Liver (tissue), 9 donors: ENCODE data around the gene TBC1D1. TPM values are rescaled to one million over a fixed set of nuclear protein-coding genes. Genes with fewer than 3 reads are reported as not detected.

Experiments used
- DNase-seq: peaks from one replicate; pipeline ENCODE4 v3.0.0-alpha.2; 2017; ENCODE audit warnings: low spot score
- H3K27ac ChIP-seq, 2 donors: one replicate each; pipeline ENCODE4 v1.7.0; 2013; ENCODE audit warnings: inconsistent platforms in 2 of 2, low read length in 2 of 2, control low read depth in 1 of 2, low read depth in 1 of 2, mild to moderate bottlenecking in 1 of 2
- H3K27me3 ChIP-seq, 4 donors: one replicate each; pipeline versions ENCODE4 v1.6.1 to v1.7.0; 2013; ENCODE audit warnings: low read length in 3 of 4, inconsistent platforms in 1 of 4, mild to moderate bottlenecking in 1 of 4, moderate library complexity in 1 of 4; ENCODE audit not compliant: control insufficient read depth in 4 of 4, insufficient read depth in 4 of 4
- H3K36me3 ChIP-seq, 4 donors: one replicate each; pipeline versions ENCODE4 v1.6.1 to v1.7.0; 2013; ENCODE audit warnings: low read length in 3 of 4, mild to moderate bottlenecking in 3 of 4, low read depth in 1 of 4, moderate library complexity in 1 of 4; ENCODE audit not compliant: control insufficient read depth in 4 of 4, insufficient read depth in 3 of 4
- H3K4me1 ChIP-seq, 4 donors: one replicate each; pipeline versions ENCODE4 v1.6.1 to v1.7.0; 2013; ENCODE audit warnings: low read length in 3 of 4, mild to moderate bottlenecking in 3 of 4, moderate library complexity in 1 of 4; ENCODE audit not compliant: control insufficient read depth in 4 of 4, insufficient read depth in 4 of 4
- H3K4me3 ChIP-seq, 3 donors: one replicate each; pipeline versions ENCODE4 v1.6.1 to v1.7.0; 2013; ENCODE audit warnings: low read length in 3 of 3, control low read depth in 1 of 3, low read depth in 1 of 3, mild to moderate bottlenecking in 1 of 3
- H3K9ac ChIP-seq, 2 donors: one replicate each; pipeline ENCODE4 v1.7.0; 2013; ENCODE audit warnings: low read length in 2 of 2, mild to moderate bottlenecking in 2 of 2, moderate library complexity in 2 of 2, control low read depth in 1 of 2, low read depth in 1 of 2
- H3K9me3 ChIP-seq, 4 donors: one replicate each; pipeline versions ENCODE4 v1.6.1 to v1.7.0; 2013; ENCODE audit warnings: low read length in 3 of 4; ENCODE audit not compliant: control insufficient read depth in 4 of 4
- EGR1 ChIP-seq, 2 donors: IDR thresholded peaks; 2 replicates each; pipeline ENCODE4 v1.6.1; 2016 to 2018; ENCODE audit warnings: antibody characterized with exemption in 2 of 2, low read depth in 2 of 2
- FOXA1 ChIP-seq: IDR thresholded peaks from 2 replicates; pipeline ENCODE4 v1.6.1; 2016; ENCODE audit warnings: antibody characterized with exemption
- FOXA2 ChIP-seq: IDR thresholded peaks from 2 replicates; pipeline ENCODE4 v1.6.1; 2016; ENCODE audit warnings: antibody characterized with exemption
- GABPA ChIP-seq, 2 donors: IDR thresholded peaks in 1 of 2; conservative IDR thresholded peaks in 1 of 2; 2 replicates each; pipeline ENCODE4 v1.6.1; 2016; ENCODE audit warnings: antibody characterized with exemption in 2 of 2, mild to moderate bottlenecking in 1 of 2, moderate library complexity in 1 of 2
- HNF4A ChIP-seq, 2 donors: conservative IDR thresholded peaks; 2 replicates each; pipeline ENCODE4 v1.6.1; 2016; ENCODE audit warnings: antibody characterized with exemption in 2 of 2, mild to moderate bottlenecking in 2 of 2
- HNF4G ChIP-seq: IDR thresholded peaks from 2 replicates; pipeline ENCODE4 v1.6.1; 2016; ENCODE audit warnings: antibody characterized with exemption
- JUND ChIP-seq, 2 donors: IDR thresholded peaks; 2 replicates each; pipeline ENCODE4 v1.6.1; 2016; ENCODE audit warnings: antibody characterized with exemption in 2 of 2
- MAX ChIP-seq: IDR thresholded peaks from 2 replicates; pipeline ENCODE4 v1.6.1; 2016; ENCODE audit warnings: antibody characterized with exemption
- NR2F2 ChIP-seq: IDR thresholded peaks from 2 replicates; pipeline ENCODE4 v1.6.1; 2016; ENCODE audit warnings: antibody characterized with exemption
- RAD21 ChIP-seq, 2 donors: IDR thresholded peaks; 2 replicates each; pipeline ENCODE4 v1.6.1; 2016; ENCODE audit warnings: antibody characterized with exemption in 2 of 2, mild to moderate bottlenecking in 2 of 2
- RXRA ChIP-seq, 2 donors: IDR thresholded peaks; 2 replicates each; pipeline ENCODE4 v1.6.1; 2017 to 2018; ENCODE audit warnings: antibody characterized with exemption in 2 of 2, mild to moderate bottlenecking in 1 of 2
- SP1 ChIP-seq: IDR thresholded peaks from 2 replicates; pipeline ENCODE4 v1.6.1; 2018; ENCODE audit warnings: antibody characterized with exemption, mild to moderate bottlenecking
- TAF1 ChIP-seq: conservative IDR thresholded peaks from 2 replicates; pipeline ENCODE4 v1.6.1; 2016; ENCODE audit warnings: antibody characterized with exemption, mild to moderate bottlenecking
- YY1 ChIP-seq: IDR thresholded peaks from 2 replicates; pipeline ENCODE4 v1.6.1; 2016; ENCODE audit warnings: antibody characterized with exemption, mild to moderate bottlenecking
- ZBTB33 ChIP-seq: IDR thresholded peaks from 2 replicates; pipeline ENCODE4 v1.6.1; 2016; ENCODE audit warnings: antibody characterized with exemption
- WGBS: extraction: QIAGEN DNeasy Blood & Tissue Kit; methylation state at CpG from one replicate; pipeline ENCODE4 v1.1.7; 2013; 5-methylcytosine and 5-hydroxymethylcytosine counted together
- polyA plus RNA-seq, 2 donors: library from polyadenylated mRNA; stranded (reverse) in 1 of 2; unstranded in 1 of 2; fragments of 200-250 nt in 1 of 2; fragments of >200 nt in 1 of 2; fragmentation: Nextera tagmentation in 1 of 2; extraction: Ambion mirVana in 1 of 2; gene quantifications; one replicate each; pipeline versions ENCODE4 v1.2.1 to v1.2.3, GENCODE V29; 2013 to 2015
- total RNA-seq, 2 donors: library from RNA; depleted of rRNA; stranded (reverse); fragments of >200 nt; gene quantifications; one replicate each; pipeline ENCODE4 v1.2.3, GENCODE V29; 2014
- TF ChIP-seq, protein P1 (sequence below): IDR thresholded peaks from 2 replicates; pipeline ENCODE4 v1.6.1; 2016; ENCODE audit warnings: antibody characterized with exemption
- TF ChIP-seq, protein P2 (sequence below): fragments of 150-350 bp; IDR thresholded peaks from 2 replicates; pipeline ENCODE4 v1.5.1; 2017; ENCODE audit warnings: improper control_type of control experiment, low read depth, low read length; ENCODE audit not compliant: missing input control
- TF ChIP-seq, protein P3 (sequence below): IDR thresholded peaks from 2 replicates; pipeline ENCODE4 v1.6.1; 2016; ENCODE audit warnings: antibody characterized with exemption, mild to moderate bottlenecking
- donor health status: healthy.
- donor health status: healthy.
- donor health status: healthy.
- donor health status: healthy.
- donor health status: healthy.

The TBC1D1 gene
- total and polyA plus RNA-seq, 4 donors = 15.6 to 41.4 (median 20.9) TPM

DNA sequence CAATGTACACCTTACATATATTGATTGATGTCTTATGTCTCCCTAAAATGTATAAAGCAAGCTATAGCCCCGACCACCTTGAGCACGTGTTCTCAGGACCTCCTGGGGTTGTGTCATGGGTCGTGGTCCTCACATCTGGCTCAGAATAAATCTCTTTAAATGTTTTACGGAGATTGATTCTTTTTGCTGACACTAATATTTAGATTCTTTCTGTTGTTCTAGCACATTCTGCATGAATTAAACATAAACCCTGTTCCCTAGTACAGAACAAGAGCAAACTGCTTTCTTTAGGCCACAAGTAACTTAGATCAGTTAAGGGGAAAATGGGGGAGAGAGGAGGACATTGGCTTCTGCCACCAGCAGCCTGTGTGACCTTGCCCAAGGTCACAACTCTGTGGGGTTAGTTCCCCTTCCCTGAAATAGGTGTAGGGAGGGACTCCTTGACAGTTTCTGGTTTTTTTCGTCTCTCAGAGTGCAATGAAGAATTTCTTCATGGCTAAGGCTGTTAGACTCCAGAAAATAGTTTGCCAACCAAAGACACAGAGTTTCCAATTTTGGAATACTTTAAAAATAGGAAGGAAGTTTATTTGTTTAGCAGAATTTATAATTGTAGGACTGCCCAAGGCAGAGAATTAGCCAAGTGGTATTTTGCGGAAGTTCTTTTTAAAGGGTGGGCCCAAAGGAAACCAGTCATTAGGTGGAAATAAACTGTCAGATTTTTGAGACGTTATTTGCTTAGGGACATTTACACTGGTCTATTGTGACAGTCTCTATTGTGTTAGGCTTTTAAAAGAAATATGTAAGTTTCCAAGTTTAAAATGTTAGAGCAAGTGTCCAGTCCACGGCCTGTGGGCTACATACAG, 98.7 kb downstream of the TBC1D1 start:
- DNase-seq = no peak
- no peaks in the 10 kb centered on the region for H3K27me3 ChIP-seq
- peak overlapping the region; percentile 26 to 47 for H3K27ac ChIP-seq
- no peak overlapping the region for H3K9ac ChIP-seq
- H3K4me3 ChIP-seq = no peak overlapping the region
- WGBS = 78% methylated on average over 8 of the region's 8 CpGs
- H3K9me3 ChIP-seq = no peaks in the 10 kb centered on the region
- H3K36me3 ChIP-seq = no peaks in the 10 kb centered on the region
- TF ChIP-seq RXRA (IDR thresholded peaks at IDR 0.05) (no peak), TAF1 (no peak), FOXA1 (no peak), YY1 (no peak), RAD21 (IDR thresholded peaks at IDR 0.05) (no peak), EGR1 (IDR thresholded peaks at IDR 0.05; ENCODE audit: low read depth in 2 of 2) (no peak), JUND (IDR thresholded peaks at IDR 0.05) (no peak), ZBTB33 (no peak), MAX (no peak), HNF4G (no peak), NR2F2 (no peak), FOXA2 (no peak), HNF4A (conservative IDR thresholded peaks at IDR 0.05) (no peak), SP1 (no peak), GABPA (IDR thresholded peaks at IDR 0.05 in 1 of 2, conservative IDR thresholded peaks at IDR 0.05 in 1 of 2) (no peak)
- TF ChIP-seq, protein P1, sequence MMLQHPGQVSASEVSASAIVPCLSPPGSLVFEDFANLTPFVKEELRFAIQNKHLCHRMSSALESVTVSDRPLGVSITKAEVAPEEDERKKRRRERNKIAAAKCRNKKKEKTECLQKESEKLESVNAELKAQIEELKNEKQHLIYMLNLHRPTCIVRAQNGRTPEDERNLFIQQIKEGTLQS = no peak
- TF ChIP-seq, protein P2, sequence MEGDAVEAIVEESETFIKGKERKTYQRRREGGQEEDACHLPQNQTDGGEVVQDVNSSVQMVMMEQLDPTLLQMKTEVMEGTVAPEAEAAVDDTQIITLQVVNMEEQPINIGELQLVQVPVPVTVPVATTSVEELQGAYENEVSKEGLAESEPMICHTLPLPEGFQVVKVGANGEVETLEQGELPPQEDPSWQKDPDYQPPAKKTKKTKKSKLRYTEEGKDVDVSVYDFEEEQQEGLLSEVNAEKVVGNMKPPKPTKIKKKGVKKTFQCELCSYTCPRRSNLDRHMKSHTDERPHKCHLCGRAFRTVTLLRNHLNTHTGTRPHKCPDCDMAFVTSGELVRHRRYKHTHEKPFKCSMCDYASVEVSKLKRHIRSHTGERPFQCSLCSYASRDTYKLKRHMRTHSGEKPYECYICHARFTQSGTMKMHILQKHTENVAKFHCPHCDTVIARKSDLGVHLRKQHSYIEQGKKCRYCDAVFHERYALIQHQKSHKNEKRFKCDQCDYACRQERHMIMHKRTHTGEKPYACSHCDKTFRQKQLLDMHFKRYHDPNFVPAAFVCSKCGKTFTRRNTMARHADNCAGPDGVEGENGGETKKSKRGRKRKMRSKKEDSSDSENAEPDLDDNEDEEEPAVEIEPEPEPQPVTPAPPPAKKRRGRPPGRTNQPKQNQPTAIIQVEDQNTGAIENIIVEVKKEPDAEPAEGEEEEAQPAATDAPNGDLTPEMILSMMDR = no peak
- TF ChIP-seq, protein P3, sequence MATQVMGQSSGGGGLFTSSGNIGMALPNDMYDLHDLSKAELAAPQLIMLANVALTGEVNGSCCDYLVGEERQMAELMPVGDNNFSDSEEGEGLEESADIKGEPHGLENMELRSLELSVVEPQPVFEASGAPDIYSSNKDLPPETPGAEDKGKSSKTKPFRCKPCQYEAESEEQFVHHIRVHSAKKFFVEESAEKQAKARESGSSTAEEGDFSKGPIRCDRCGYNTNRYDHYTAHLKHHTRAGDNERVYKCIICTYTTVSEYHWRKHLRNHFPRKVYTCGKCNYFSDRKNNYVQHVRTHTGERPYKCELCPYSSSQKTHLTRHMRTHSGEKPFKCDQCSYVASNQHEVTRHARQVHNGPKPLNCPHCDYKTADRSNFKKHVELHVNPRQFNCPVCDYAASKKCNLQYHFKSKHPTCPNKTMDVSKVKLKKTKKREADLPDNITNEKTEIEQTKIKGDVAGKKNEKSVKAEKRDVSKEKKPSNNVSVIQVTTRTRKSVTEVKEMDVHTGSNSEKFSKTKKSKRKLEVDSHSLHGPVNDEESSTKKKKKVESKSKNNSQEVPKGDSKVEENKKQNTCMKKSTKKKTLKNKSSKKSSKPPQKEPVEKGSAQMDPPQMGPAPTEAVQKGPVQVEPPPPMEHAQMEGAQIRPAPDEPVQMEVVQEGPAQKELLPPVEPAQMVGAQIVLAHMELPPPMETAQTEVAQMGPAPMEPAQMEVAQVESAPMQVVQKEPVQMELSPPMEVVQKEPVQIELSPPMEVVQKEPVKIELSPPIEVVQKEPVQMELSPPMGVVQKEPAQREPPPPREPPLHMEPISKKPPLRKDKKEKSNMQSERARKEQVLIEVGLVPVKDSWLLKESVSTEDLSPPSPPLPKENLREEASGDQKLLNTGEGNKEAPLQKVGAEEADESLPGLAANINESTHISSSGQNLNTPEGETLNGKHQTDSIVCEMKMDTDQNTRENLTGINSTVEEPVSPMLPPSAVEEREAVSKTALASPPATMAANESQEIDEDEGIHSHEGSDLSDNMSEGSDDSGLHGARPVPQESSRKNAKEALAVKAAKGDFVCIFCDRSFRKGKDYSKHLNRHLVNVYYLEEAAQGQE = no peak
- peaks cover 0 to 8% (median under 1%) of the 10 kb centered on the region in 4 donors for H3K4me1 ChIP-seq
